NCI-H2107 (cell line): ENCODE measurements around the gene RASGRF1.

Experiments
- DNase-seq: peaks from one replicate; lab custom pipeline; 2025; lab: John Stamatoyannopoulos, UW

RASGRF1 gene

GRCh38 chr15:78987556-78988360 lies 102.8 kb downstream of the RASGRF1 start:
- DNase-seq, result no peak

GRCh38 chr15:78985859-78986475 lies 104.6 kb downstream of the RASGRF1 start:
- no peak for DNase-seq

DNA sequence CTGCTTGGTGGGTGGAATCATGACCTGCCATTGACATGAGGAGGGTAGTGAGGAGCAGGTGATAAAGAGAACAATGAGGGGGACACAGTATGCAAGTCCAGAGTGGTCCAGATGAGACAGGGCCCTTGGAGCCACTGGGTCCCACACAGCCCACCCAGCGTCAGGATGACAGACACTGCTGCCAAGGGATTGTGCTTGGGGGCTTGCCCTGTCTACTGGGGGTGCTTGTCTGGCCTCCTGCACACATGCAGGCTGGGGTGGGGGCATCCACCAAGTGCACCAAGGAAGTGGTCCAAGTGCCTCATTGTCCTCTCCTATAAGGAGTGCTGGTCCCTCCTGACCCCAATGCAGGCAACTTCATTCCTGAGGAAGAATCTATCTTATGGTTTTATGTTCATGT lies 106.5 kb downstream of the RASGRF1 start:
- DNase-seq, result no peak

DNA sequence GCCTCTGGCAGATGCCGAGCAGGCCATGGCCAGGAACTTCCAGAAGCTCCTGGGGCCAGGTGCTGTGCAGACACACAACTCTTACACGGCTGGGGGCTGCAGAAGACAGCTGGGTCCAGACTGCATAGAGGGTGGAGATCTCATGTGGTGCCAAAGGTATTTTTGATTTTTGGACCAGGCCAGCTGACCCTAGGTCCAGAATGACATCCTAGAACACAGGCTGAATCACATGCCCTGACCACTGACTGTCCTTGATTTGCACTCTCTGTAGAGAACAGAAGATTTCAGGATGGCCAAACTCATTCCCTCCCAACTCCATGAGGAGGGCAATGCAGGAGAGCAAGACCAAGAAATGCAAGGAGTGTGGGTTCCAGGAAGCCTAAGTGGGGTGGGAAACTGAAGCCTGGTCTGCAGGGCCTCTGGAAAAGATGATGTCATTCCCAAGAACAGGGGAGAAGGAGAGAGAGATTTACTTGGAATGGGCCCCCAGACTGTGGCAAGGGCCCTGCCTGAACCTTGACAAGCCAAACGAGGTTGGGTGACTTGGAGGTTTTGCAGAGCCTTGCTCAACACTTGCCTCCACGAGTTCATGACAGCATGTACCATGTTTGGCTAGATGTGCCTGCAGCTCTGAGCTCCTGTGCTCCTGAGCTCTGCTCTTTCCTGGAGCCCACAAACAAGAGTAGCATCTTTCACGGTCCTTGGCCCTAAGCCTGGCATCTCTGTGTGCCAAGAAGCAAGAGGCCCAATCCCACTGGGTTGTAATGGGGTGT lies 107.2 kb downstream of the RASGRF1 start:
- no peak for DNase-seq

GRCh38 chr15:78982736-78983135 lies 107.8 kb downstream of the RASGRF1 start:
- no peak for DNase-seq

- no peak for DNase-seq
Measured at GRCh38 chr15:78981532-78982313, 108.9 kb downstream of the RASGRF1 start.

GRCh38 chr15:78979456-78980320 lies 110.9 kb downstream of the RASGRF1 start:
- no peak for DNase-seq

DNA sequence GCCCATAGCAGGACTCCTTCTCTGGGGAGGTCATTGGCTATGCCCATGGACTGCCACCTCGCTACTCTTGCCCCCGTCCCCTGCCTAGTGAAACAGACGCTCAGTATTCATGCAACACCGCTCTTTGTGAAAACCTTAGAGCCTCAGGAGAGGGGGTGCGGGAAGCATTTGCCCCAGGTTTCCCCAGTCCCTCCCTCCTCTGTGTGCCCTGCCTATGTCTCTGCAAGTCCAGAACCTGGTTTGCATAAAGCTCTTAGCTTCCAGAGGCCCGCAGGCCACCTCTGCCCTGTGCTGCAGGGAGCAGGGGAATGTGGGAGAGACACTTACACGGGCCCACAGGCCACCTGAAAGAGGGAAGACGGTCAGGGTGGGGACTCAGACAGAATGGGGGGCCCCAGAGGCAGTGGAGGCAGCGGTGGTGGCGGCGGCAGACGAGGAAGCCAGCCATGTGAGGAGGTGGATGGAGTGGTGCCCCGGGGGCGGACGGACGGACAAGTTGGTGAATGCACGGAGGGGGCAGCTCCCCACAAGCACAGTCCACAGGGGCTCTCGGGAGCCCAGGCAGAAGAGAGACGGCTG lies 111.9 kb downstream of the RASGRF1 start:
- DNase-seq, result no peak

DNA sequence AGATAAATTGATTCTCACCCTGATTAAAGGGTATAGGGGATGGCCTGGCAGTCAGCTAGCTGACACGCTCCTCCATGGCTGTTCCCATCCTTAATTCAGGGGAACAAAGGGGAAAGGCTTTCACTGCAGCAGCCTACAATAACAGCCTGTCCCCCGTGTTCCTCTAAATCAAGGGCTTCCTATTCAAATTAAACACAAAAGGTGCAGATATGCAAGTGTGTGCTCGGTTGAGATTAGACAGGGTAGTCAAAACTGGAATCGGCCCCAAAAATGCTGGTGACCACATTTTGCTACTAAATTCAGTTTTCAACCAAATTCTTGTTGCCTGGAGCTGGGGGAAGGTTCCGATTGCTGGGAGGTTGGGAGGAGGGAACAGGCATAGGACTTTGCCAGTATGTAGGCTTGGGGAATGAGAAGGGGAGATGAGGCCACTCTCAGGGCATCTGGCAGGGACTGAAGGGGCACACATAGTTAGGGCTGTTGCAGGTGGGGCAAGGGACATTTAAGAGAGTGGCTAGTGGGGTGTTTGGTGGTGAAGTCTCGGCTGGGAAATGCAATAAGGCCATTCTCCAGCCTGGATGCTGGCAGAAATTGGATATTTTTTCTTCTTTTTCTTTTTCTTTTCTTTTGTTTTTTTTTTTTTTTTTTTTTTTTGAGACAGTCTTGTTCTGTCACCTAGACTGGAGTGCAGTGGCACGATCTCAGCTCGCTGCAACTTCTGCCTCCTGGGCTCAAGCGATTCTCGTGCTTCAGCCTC lies 112.8 kb downstream of the RASGRF1 start:
- no peak for DNase-seq

GRCh38 chr15:78977091-78977571 lies 113.4 kb downstream of the RASGRF1 start:
- no peak for DNase-seq

GRCh38 chr15:78976691-78977090 lies 113.9 kb downstream of the RASGRF1 start:
- no peak for DNase-seq

DNA sequence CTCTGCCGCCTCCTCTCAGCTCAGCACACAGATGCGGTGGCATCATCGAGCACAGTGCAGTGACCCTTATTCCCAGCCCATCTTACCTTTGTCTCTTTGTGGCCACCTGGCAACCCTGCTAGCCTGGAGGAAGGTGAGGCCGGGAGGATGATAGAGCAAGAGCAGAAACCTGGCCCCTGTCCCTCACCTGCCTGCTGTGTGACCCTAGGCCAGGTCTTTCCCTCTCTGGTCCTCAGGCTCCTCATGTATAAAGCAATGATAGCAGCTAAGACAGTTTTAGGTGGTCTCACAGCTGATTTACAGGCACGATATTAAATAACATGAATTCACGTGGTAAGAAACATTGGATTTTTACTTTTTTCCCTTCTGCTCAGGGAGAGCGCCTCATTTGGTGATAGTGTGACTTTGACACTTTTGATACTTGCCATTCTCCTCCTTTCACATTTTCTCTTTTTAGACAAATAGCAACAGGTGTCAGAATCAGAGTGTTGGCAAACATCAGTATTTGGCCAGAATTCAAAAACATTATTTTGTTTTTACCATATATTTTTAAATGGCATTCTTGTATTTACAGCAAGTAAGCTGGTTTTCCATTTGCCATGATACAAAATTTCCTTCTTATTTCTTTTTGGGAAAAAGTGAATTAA lies 116.2 kb downstream of the RASGRF1 start:
- no peak for DNase-seq

- no peak for DNase-seq
Measured at GRCh38 chr15:78969687-78970349, 120.8 kb downstream of the RASGRF1 start.

- DNase-seq, result no peak
Measured at GRCh38 chr15:78968539-78969271, 121.9 kb downstream of the RASGRF1 start.

DNA sequence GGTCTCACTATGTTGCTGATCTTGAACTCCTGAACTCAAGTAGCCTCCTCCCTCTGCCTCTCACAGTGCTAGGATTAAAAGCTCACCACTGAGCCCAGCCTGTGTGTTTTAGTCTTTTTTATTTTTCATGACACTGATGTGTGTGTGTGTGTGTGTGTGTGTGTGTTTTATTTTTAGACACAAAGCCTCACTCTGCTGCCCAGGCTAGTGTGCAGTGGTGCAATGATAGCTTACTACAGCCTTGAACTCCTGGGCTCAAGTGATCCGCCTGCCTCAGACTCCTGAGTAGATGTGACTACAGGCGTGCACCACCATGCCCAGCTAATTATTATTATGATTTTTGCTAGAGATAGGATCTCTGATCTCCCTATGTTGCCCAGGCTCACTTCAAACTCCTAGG lies 122.5 kb downstream of the RASGRF1 start:
- DNase-seq, result no peak

GRCh38 chr15:78960308-78960707 lies 130.3 kb downstream of the RASGRF1 start:
- DNase-seq, result no peak

DNA sequence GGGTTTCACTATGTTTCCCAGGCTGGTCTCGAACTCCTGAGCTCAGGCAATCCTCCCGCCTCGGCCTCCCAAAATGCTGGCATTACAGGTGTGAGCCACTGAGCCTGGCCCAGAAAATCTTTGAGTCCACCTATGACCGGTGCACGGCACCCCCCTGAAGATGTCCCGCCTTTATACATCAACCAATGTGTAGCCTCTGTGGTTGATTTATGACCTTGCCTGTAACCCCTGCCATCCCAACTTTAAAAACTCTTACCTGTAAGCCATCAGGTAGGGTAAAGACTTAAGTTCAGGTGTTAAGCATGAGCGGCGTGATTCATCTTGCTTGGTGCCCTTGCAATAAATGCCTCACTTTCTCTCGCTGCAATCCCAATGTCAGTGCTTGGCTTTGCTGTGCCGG lies 131.2 kb downstream of the RASGRF1 start:
- no peak for DNase-seq
